Measurements from ENCODE around the gene DCDC2. TPM values are rescaled to one million over a fixed set of nuclear protein-coding genes. Genes with fewer than 3 reads are reported as not detected.
"Not testable (repeated sequence)": the region's sequence is repeated elsewhere in the genome, so short reads cannot be mapped to it uniquely, and the experiment has no call there.

The DCDC2 gene
- total RNA-seq, 2 donors from 2014 or later = 0.34 to 2.5 TPM

GRCh38 chr6:24249926-24250325 lies 107.9 kb downstream of the DCDC2 start:
- Histone ChIP-seq H3K9me3 (no peaks in the 10 kb centered on the region), H3K4me1 (replicated peaks) (no peaks in the 10 kb centered on the region), H3K27me3 (replicated peaks; ENCODE audit: insufficient read depth) (no peaks in the 10 kb centered on the region), H3K4me3 (no peak overlapping the region), H3K36me3 (no peaks in the 10 kb centered on the region), H3K27ac (no peak overlapping the region)
- no peak for TF ChIP-seq POLR2AphosphoS5 (IDR thresholded peaks at IDR 0.05)
- DNase-seq (ENCODE audit: low spot score) = no peak
- intact Hi-C loops (cut with DNase I) = no loop called here
- WGBS = 70% methylated on average over 4 of the region's 4 CpGs

- intact Hi-C loops (cut with DNase I) = no loop called here
- 85% methylated on average over 2 of the region's 2 CpGs for WGBS
- TF ChIP-seq CTCF (IDR thresholded peaks at IDR 0.05) (no peak), POLR2AphosphoS5 (IDR thresholded peaks at IDR 0.05) (no peak), POLR2A (IDR thresholded peaks at IDR 0.05) (no peak)
- no peak overlapping the region for H3K4me3 ChIP-seq
- H3K27me3 ChIP-seq (replicated peaks; ENCODE audit: insufficient read depth) = no peaks in the 10 kb centered on the region
- no peak overlapping the region for H3K27ac ChIP-seq
- H3K9me3 ChIP-seq = no peaks in the 10 kb centered on the region
- H3K4me1 ChIP-seq (replicated peaks) = no peaks in the 10 kb centered on the region
- H3K36me3 ChIP-seq = no peaks in the 10 kb centered on the region
- no peak for DNase-seq (ENCODE audit: low spot score)
Observed at GRCh38 chr6:24245275-24245674, 112.6 kb downstream of the DCDC2 start.

GRCh38 chr6:24242924-24243323 lies 114.9 kb downstream of the DCDC2 start:
- Histone ChIP-seq H3K4me1 (replicated peaks) (no peaks in the 10 kb centered on the region), H3K36me3 (no peaks in the 10 kb centered on the region), H3K27me3 (replicated peaks; ENCODE audit: insufficient read depth) (no peaks in the 10 kb centered on the region), H3K4me3 (no peak overlapping the region), H3K9me3 (no peaks in the 10 kb centered on the region), H3K27ac (no peak overlapping the region)
- no peak for DNase-seq (ENCODE audit: low spot score)
- WGBS = 88% methylated on average over 1 of the region's 1 CpG
- intact Hi-C loops (cut with DNase I) = no loop called here
- TF ChIP-seq POLR2AphosphoS5 (IDR thresholded peaks at IDR 0.05) (no peak), CTCF (IDR thresholded peaks at IDR 0.05) (no peak), POLR2A (IDR thresholded peaks at IDR 0.05) (no peak)

- H3K4me3 ChIP-seq; H3K36me3 ChIP-seq; H3K9me3 ChIP-seq; H3K27ac ChIP-seq; H3K4me1 ChIP-seq (replicated peaks); DNase-seq (ENCODE audit: low spot score); H3K27me3 ChIP-seq (replicated peaks; ENCODE audit: insufficient read depth); intact Hi-C loops (cut with DNase I): not testable (repeated sequence)
- WGBS = 89% methylated on average over 1 of the region's 1 CpG
Observed at GRCh38 chr6:24241779-24242178, 116.1 kb downstream of the DCDC2 start.

- no peaks in the 10 kb centered on the region for H3K9me3 ChIP-seq
- H3K27me3 ChIP-seq (replicated peaks; ENCODE audit: insufficient read depth) = no peaks in the 10 kb centered on the region
- WGBS = 61% methylated on average over 2 of the region's 2 CpGs
- H3K36me3 ChIP-seq = no peaks in the 10 kb centered on the region
- intact Hi-C loops (cut with DNase I) = no loop called here
- H3K4me1 ChIP-seq (replicated peaks) = no peaks in the 10 kb centered on the region
- no peak overlapping the region for H3K27ac ChIP-seq
- H3K4me3 ChIP-seq = no peak overlapping the region
- DNase-seq (ENCODE audit: low spot score) = no peak
- no peak for TF ChIP-seq POLR2AphosphoS5 (IDR thresholded peaks at IDR 0.05)
- TF ChIP-seq POLR2A (IDR thresholded peaks at IDR 0.05) = no peak
- TF ChIP-seq CTCF (IDR thresholded peaks at IDR 0.05) = no peak
Observed at GRCh38 chr6:24240943-24241342, 116.9 kb downstream of the DCDC2 start.

- no peak for DNase-seq (ENCODE audit: low spot score)
- intact Hi-C loops (cut with DNase I) = no loop called here
- WGBS = 83% methylated on average over 3 of the region's 3 CpGs
- H3K27ac ChIP-seq = no peak overlapping the region
- no peaks in the 10 kb centered on the region for H3K9me3 ChIP-seq
- H3K4me1 ChIP-seq (replicated peaks) = no peaks in the 10 kb centered on the region
- H3K4me3 ChIP-seq = no peak overlapping the region
- TF ChIP-seq CTCF (IDR thresholded peaks at IDR 0.05) = no peak
- TF ChIP-seq POLR2AphosphoS5 (IDR thresholded peaks at IDR 0.05) = no peak
- no peak for TF ChIP-seq POLR2A (IDR thresholded peaks at IDR 0.05)
- no peaks in the 10 kb centered on the region for H3K36me3 ChIP-seq
- no peaks in the 10 kb centered on the region for H3K27me3 ChIP-seq (replicated peaks; ENCODE audit: insufficient read depth)
Observed at GRCh38 chr6:24240380-24240928, 117.4 kb downstream of the DCDC2 start.
